Esophagus (tissue), 2 donors: ENCODE results near the gene CACNA1G. TPM values are rescaled to one million over a fixed set of nuclear protein-coding genes. Genes with fewer than 3 reads are reported as not detected.

Experiments used
- H3K27ac ChIP-seq, 2 donors: one replicate each; pipeline ENCODE4 v1.5.1; 2013; ENCODE audit warnings: low read depth in 2 of 2, mild to moderate bottlenecking in 2 of 2, inconsistent platforms in 1 of 2, low read length in 1 of 2, moderate library complexity in 1 of 2
- H3K27me3 ChIP-seq, 2 donors: one replicate each; pipeline ENCODE4 v1.6.1; 2013; ENCODE audit warnings: low read length in 2 of 2, control low read depth in 1 of 2, mild to moderate bottlenecking in 1 of 2; ENCODE audit not compliant: insufficient read depth in 2 of 2, control insufficient read depth in 1 of 2
- H3K36me3 ChIP-seq, 2 donors: one replicate each; pipeline ENCODE4 v1.6.1; 2013; ENCODE audit warnings: low read length in 1 of 2; ENCODE audit not compliant: control insufficient read depth in 2 of 2, insufficient read depth in 2 of 2
- H3K4me1 ChIP-seq, 2 donors: one replicate each; pipeline ENCODE4 v1.6.1; 2013; ENCODE audit warnings: low read length in 1 of 2; ENCODE audit not compliant: control insufficient read depth in 2 of 2, insufficient read depth in 2 of 2
- H3K4me3 ChIP-seq, 2 donors: one replicate each; pipeline ENCODE4 v1.5.1; 2013; ENCODE audit warnings: low read length in 2 of 2, mild to moderate bottlenecking in 2 of 2, low read depth in 1 of 2, moderate library complexity in 1 of 2
- H3K9me3 ChIP-seq, 2 donors: one replicate each; pipeline ENCODE4 v1.6.1; 2013; ENCODE audit warnings: mild to moderate bottlenecking in 2 of 2, low read depth in 1 of 2, low read length in 1 of 2, moderate library complexity in 1 of 2; ENCODE audit not compliant: control insufficient read depth in 2 of 2, insufficient read depth in 1 of 2
- WGBS, 2 donors: extraction: QIAGEN DNeasy Blood & Tissue Kit; methylation state at CpG; one replicate each; pipeline ENCODE4 v1.1.7; 2013; 5-methylcytosine and 5-hydroxymethylcytosine counted together
- polyA plus RNA-seq, 2 donors: library from polyadenylated mRNA; stranded (reverse); fragments of 200-250 nt; gene quantifications; one replicate each; pipeline ENCODE4 v1.2.3, GENCODE V29; 2013
- donor health status: healthy with polysubstance abuse.
- donor health status: Bipolar disorder and iron deficiency.

CACNA1G gene
- polyA plus RNA-seq, 2 donors: 0.06 to 0.13 TPM

DNA sequence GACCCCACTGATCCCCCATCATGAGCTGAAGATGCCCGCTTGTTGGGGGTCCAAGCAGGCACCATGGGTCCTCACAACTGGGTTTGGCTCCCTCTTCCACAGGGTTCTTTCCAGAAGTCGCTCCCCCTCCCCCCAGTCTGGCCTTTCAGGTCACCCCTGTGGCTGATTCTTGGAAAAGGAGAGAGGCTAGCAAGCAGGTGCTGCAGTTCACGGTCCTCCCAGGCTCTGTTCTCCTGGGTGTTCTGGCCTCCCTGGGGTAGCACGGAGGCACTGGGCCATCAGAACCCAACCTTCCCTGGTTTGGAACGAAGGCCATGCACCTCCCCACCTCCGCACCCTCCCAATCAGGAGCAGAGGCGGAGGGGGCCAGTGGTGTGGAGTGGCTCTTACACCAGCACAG lies 18.9 kb downstream of the CACNA1G start:
- H3K36me3 ChIP-seq: no peaks in the 10 kb centered on the region
- no peak overlapping the region for H3K27ac ChIP-seq
- H3K27me3 ChIP-seq: no peaks in the 10 kb centered on the region
- no peak overlapping the region for H3K4me3 ChIP-seq
- 79 to 87% methylated on average over 7 of the region's 7 CpGs for WGBS, 2 donors
- H3K9me3 ChIP-seq: no peaks in the 10 kb centered on the region
- H3K4me1 ChIP-seq: no peaks in the 10 kb centered on the region

DNA sequence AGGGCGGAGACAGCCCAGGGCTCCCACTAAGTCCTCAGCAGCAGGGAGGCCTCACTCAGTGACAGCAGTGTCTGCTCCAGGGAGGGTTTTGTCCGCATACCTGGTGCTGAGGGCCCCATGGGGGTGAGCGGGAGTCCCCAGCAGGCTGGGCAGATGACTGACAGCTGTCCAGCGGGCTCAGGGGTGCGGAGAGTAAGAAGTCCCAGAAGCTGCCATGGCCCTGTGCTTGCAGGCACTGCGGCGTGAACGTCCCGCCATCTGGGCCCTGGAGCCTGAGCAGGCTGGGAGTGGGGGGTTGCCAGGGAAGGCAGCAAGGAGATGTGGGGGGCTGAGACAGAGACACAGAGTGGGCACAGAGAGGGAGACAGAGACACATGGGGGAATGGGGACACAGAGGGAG lies 20.1 kb downstream of the CACNA1G start:
- Histone ChIP-seq H3K4me1 (no peaks in the 10 kb centered on the region), H3K4me3 (no peak overlapping the region), H3K36me3 (no peaks in the 10 kb centered on the region), H3K9me3 (no peaks in the 10 kb centered on the region), H3K27me3 (no peaks in the 10 kb centered on the region), H3K27ac (no peak overlapping the region)
- 90 to 94% methylated on average over 9 of the region's 9 CpGs for WGBS, 2 donors

DNA sequence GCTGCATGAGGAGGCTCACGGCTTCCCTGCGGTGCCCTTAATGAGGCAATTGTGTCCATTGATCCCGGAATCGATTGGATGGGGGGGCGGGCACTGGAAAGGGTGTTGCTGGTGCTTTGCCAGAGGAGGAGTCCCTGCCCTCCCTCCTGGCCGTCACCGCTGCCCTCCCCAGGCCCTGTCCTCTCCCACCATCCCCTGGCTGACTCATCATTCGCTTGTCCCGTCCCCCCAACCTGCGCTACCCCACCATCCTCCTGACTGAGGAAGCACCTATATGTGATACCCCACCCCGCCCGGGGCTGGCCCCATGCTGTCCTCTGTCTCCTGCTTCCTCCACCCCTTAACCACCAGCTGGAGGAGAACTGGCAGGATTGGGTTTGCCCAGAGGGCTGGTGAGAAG lies 20.8 kb downstream of the CACNA1G start:
- whole genome bisulfite sequencing, 2 donors: 93 to 94% methylated on average over 10 to 12 of the region's 12 CpGs
- no peaks in the 10 kb centered on the region for H3K27me3 ChIP-seq
- no peaks in the 10 kb centered on the region for H3K9me3 ChIP-seq

DNA sequence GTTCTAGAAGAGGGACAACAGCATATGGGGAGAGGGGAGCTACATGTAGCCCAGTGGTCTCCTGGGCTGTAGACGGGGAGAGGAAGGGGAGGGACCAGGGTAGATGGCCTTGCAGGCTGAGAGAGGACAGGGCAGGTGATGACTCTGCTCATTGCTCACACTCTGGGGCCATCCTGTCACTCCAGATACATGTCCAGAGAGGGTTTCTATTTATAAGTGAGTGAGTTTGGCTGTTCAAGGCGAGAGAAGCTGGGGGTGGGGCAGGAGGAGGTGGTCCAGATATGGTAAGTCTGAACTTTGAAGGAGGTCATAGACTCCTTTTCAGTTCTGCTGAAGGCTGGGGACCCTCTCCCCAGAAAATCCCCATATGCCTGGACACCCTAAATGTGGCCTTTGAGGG lies 22.2 kb downstream of the CACNA1G start:
- H3K27me3 ChIP-seq: no peaks in the 10 kb centered on the region
- H3K4me1 ChIP-seq: no peaks in the 10 kb centered on the region
- H3K36me3 ChIP-seq: no peaks in the 10 kb centered on the region
- H3K9me3 ChIP-seq: no peaks in the 10 kb centered on the region
- no peak overlapping the region for H3K27ac ChIP-seq
- H3K4me3 ChIP-seq: no peak overlapping the region
- 81 to 90% methylated on average over 2 of the region's 2 CpGs for WGBS, 2 donors

More for the DNA sequence above, 20.8 kb downstream of the CACNA1G start:
- H3K4me3 ChIP-seq: no peak overlapping the region
- H3K36me3 ChIP-seq: no peaks in the 10 kb centered on the region
- H3K27ac ChIP-seq: no peak overlapping the region
- H3K4me1 ChIP-seq: no peaks in the 10 kb centered on the region

DNA sequence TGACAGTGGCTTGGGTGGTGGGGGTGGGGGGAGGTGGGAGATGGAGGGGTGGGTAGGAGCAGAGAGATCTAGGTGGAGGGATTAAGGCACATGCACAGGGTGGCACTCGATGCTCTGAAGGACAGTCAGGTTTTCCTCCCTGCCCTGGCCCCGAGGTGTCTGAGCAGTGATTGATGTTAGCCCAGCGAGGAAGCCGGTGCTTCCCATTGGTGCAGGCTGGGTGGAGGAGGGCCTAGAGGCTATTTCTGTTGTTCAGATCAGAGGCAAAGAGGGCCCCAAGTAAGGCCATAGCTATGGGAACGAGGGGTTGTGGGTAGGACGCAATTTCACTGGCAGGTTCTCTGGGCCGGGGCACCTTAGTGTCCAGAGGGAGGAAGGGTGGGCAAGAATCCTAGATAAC lies 23.1 kb downstream of the CACNA1G start:
- 73 to 74% methylated on average over 7 of the region's 7 CpGs for WGBS, 2 donors
- no peaks in the 10 kb centered on the region for H3K9me3 ChIP-seq
- H3K27ac ChIP-seq: no peak overlapping the region
- no peaks in the 10 kb centered on the region for H3K27me3 ChIP-seq
- H3K4me1 ChIP-seq: no peaks in the 10 kb centered on the region
- no peak overlapping the region for H3K4me3 ChIP-seq
- H3K36me3 ChIP-seq: no peaks in the 10 kb centered on the region

DNA sequence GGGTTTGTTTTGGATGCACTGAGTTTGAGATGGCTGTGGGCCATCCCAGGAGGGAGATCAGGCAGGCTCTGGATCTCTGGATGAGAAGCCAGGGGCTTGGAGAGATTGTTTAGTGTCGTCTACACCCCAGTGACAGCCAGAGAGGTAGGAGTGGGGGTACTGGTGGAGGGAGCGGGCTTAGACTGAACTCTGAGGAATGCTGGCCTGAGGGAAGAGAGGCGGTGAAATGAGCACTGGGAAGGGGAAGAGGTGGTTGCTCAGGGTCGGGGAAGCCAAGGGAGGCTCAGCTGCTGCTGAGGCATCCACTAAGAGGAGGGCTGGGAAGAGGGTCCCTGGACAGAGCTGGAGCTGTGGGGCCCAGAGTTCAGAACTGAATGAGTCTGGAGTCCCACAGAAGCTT lies 23.6 kb downstream of the CACNA1G start:
- H3K4me1 ChIP-seq: peaks cover 0 to 2% of the 10 kb centered on the region in 2 donors
- H3K36me3 ChIP-seq: no peaks in the 10 kb centered on the region
- H3K9me3 ChIP-seq: no peaks in the 10 kb centered on the region
- 69 to 82% methylated on average over 4 of the region's 4 CpGs for WGBS, 2 donors
- H3K27me3 ChIP-seq: no peaks in the 10 kb centered on the region
- no peak overlapping the region for H3K27ac ChIP-seq
- H3K4me3 ChIP-seq: no peak overlapping the region

DNA sequence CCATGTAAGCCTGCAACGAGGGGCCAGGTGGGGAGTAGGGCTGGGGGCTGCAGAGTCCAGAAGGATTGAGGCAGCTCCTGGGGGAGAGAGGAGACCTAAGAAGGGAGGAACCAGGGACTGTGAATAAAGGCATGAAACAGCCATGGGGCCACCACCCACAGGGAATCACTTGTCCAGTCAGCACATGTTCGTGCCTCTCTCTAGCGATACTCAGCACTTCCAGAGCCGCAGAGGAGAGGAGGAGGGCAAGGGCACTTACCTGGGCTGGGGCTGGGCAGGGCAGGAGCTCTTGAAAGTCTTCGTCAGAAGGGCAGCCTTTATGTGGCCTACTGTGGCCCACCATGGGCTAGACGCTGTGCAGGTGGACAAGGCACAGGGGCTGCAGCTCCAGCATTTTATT lies 24.2 kb downstream of the CACNA1G start:
- WGBS, 2 donors: 67 to 78% methylated on average over 6 of the region's 6 CpGs

DNA sequence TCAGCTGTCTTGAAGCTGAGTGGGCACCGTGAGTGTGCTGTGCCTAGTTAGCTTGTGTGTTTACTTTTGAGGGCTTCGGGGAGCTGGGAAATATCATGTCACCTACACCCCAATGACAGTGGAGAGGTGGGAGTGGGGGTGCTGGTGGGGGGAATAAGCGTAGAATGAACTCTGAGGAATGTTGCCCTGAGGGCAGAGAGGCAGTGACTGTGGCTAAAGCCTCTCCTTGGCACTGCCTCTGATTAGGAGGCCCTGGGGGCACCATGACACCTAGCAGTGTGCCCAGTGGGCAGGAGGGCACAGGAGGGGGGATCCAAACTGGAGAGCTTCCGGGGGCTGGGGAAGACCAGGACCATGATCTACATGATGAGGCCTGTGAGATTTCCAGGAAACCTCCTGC lies 24.8 kb downstream of the CACNA1G start:
- Histone ChIP-seq H3K4me3 (no peak overlapping the region), H3K9me3 (no peaks in the 10 kb centered on the region), H3K36me3 (no peaks in the 10 kb centered on the region), H3K27ac (no peak overlapping the region), H3K4me1 (peaks cover 0 to 10% of the 10 kb centered on the region in 2 donors), H3K27me3 (no peaks in the 10 kb centered on the region)
- WGBS, 2 donors: 66 to 73% methylated on average over 4 of the region's 4 CpGs

More for the DNA sequence above, 24.2 kb downstream of the CACNA1G start:
- Histone ChIP-seq H3K27ac (no peak overlapping the region), H3K4me1 (peaks cover 0 to 8% of the 10 kb centered on the region in 2 donors), H3K36me3 (no peaks in the 10 kb centered on the region), H3K9me3 (no peaks in the 10 kb centered on the region), H3K27me3 (no peaks in the 10 kb centered on the region), H3K4me3 (no peak overlapping the region)

DNA sequence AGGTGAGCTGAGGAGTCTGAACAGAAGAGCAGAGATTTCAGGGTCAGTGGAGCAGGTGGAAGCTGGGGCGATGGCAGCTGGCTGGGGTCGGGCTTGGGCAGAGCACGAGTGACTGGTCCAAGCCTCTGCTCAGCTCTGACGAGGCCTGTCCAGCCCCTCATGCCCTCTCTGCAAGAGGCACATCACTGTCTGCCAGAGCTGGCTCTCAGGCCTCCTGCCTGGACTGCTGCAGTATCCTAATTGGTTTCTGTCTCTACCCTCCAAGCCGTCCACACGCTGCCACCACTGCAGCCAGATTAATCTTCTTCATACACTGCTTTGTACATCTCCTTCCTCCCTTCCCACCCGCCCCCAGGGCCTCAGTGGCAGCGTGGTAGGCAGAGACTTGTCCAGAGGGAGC lies 25.4 kb downstream of the CACNA1G start:
- Histone ChIP-seq H3K4me3 (no peak overlapping the region), H3K9me3 (no peaks in the 10 kb centered on the region), H3K4me1 (peaks cover 0 to 10% of the 10 kb centered on the region in 2 donors), H3K27ac (no peak overlapping the region), H3K36me3 (no peaks in the 10 kb centered on the region), H3K27me3 (no peaks in the 10 kb centered on the region)
- WGBS, 2 donors: 78 to 81% methylated on average over 8 of the region's 8 CpGs

DNA sequence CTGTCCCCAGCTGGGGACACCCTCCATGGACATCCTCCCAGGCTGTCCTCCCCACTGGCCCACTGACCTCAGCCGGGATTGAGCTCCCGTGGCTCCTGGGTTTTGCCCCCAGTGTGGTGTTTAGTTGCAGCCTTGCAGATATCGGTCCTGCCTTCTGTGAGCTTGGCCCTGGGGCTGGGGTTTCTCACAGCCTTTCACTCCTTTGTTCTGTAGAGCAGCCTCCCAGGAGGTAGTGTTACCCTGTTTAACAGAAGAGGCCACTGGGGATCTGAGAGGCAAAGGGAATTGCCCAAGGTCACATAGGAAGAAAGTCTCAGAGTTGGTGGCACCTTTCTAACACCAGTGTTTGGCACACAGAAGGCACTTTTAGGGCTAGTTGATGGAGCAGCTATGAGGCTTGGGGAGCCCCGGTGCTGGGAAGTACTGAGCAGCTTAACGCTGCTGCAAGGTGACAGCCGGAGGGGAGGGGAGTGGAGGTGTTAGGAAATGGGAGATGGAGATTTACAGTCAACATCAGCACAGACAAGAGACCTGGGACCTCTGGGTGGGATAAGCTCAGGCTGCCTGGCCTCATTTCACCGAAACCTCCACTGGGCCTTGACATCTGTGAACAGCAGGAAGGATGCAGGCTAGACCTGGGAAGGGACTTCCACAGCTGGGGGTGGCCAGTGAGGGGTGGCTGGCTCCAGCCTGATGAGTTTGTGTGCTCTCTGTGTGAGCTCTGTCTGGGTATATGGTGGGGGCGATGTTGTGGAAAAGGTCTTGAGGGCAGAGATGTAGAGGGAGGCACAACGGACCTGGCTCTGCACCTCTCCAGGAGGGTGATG lies 26.1 kb downstream of the CACNA1G start:
- peaks cover 0 to 10% of the 10 kb centered on the region in 2 donors for H3K4me1 ChIP-seq
- no peak overlapping the region for H3K4me3 ChIP-seq
- no peaks in the 10 kb centered on the region for H3K27me3 ChIP-seq
- H3K36me3 ChIP-seq: no peaks in the 10 kb centered on the region
- no peaks in the 10 kb centered on the region for H3K9me3 ChIP-seq
- no peak overlapping the region for H3K27ac ChIP-seq
- 85 to 90% methylated on average over 9 of the region's 9 CpGs for WGBS, 2 donors
